PC-9 (cell line): Measurements from ENCODE around the gene ANKRD2. TPM values are rescaled to one million over a fixed set of nuclear protein-coding genes. Genes with fewer than 3 reads are reported as not detected.
A peak's percentile ranks its signal among the peaks of the same experiment; 100 is the strongest.

Experiments
- BruUV-seq: library from RNA; stranded (reverse); fragments of 400-500 nt; replicated peaks from 2 replicates; lab custom pipeline; 2021; lab: Mats Ljungman, UMichigan
- CTCF ChIA-PET: fragments of 300-600 bp; sonication (Branson Sonifier 250); formaldehyde crosslinking; loops from one replicate; lab custom pipeline; 2022; ENCODE audit warnings: antibody characterized with exemption; lab: Charles Lee
- POLR2A ChIA-PET: fragments of 300-600 bp; sonication (Branson Sonifier 250); formaldehyde crosslinking; loops from one replicate; lab custom pipeline; 2022; ENCODE audit warnings: antibody characterized with exemption; ENCODE audit not compliant: unreplicated experiment; lab: Charles Lee
- DNase-seq, 2 experiments: peaks; one replicate each; pipeline versions ENCODE4 v3.0.0 to v3.0.0-alpha.2; 2015 to 2022; ENCODE audit warnings: mixed read lengths in 1 of 2
- H2AFZ ChIP-seq: fragments of 200-600 bp; sonication (generic); 2 replicates; pipeline ENCODE4 v1.8.1; 2017; ENCODE audit warnings: antibody characterized with exemption
- H3F3A ChIP-seq: fragments of 200-600 bp; sonication (generic); 2 replicates; pipeline ENCODE4 v1.8.1; 2017; ENCODE audit warnings: antibody characterized with exemption, mild to moderate bottlenecking, low read depth; ENCODE audit not compliant: insufficient read depth
- H3K27ac ChIP-seq: fragments of 200-600 bp; sonication (generic); 2 replicates; pipeline ENCODE4 v1.6.1; 2016; ENCODE audit warnings: mixed run types
- H3K27me3 ChIP-seq: fragments of 200-600 bp; sonication (generic); 2 replicates; pipeline ENCODE4 v1.6.1; 2016; ENCODE audit warnings: low read depth, mixed run types; ENCODE audit not compliant: insufficient read depth
- H3K36me3 ChIP-seq: fragments of 200-600 bp; sonication (generic); 2 replicates; pipeline ENCODE4 v1.6.1; 2016; ENCODE audit warnings: low read depth, mixed run types
- H3K4me1 ChIP-seq: fragments of 200-600 bp; sonication (generic); replicated peaks from 2 replicates; pipeline ENCODE4 v1.6.1; 2016; ENCODE audit warnings: mixed run types; ENCODE audit not compliant: insufficient read depth
- H3K4me2 ChIP-seq: fragments of 200-600 bp; sonication (generic); 2 replicates; pipeline ENCODE4 v1.6.1; 2017; ENCODE audit warnings: mixed run types
- H3K4me3 ChIP-seq: fragments of 200-600 bp; sonication (generic); 2 replicates; pipeline ENCODE4 v1.6.1; 2016; ENCODE audit warnings: mixed run types
- H3K79me2 ChIP-seq: fragments of 200-600 bp; sonication (generic); 2 replicates; pipeline ENCODE4 v1.6.1; 2017; ENCODE audit warnings: low read depth, mixed run types
- H3K9me2 ChIP-seq: fragments of 200-600 bp; sonication (generic); 2 replicates; pipeline ENCODE4 v1.8.1; 2017; ENCODE audit warnings: mild to moderate bottlenecking; ENCODE audit not compliant: insufficient read depth
- H3K9me3 ChIP-seq: fragments of 200-600 bp; sonication (generic); 2 replicates; pipeline ENCODE4 v1.8.1; 2016; ENCODE audit warnings: low read depth; ENCODE audit not compliant: insufficient read depth
- H4K20me1 ChIP-seq: fragments of 200-600 bp; sonication (generic); 2 replicates; pipeline ENCODE4 v1.8.1; 2017; ENCODE audit not compliant: insufficient read depth
- EZH2 ChIP-seq: fragments of 200-600 bp; sonication (generic); IDR thresholded peaks from 2 replicates; pipeline ENCODE4 v1.8.0; 2017; ENCODE audit warnings: antibody characterized with exemption, low read depth
- intact Hi-C: fragments of 100-400 bp; cut with micrococcal nuclease; formaldehyde crosslinking; loops from one replicate; pipeline ENCODE4 v1.10.0; 2022; ENCODE audit not compliant: unreplicated experiment
- total RNA-seq: library from RNA; stranded (reverse); gene quantifications from 2 replicates; pipeline ENCODE4 v1.2.3, GENCODE V29; 2021
- TF ChIP-seq, protein P1 (sequence below): fragments of 200-600 bp; sonication (generic); conservative IDR thresholded peaks from 2 replicates; pipeline ENCODE4 v1.6.1; 2017; ENCODE audit warnings: mixed run types, antibody characterized with exemption, mild to moderate bottlenecking, moderate library complexity

The ANKRD2 gene
- total RNA-seq, 1 experiment from 2014 or later: 8.4 TPM

- no peak for DNase-seq
- TF ChIP-seq, protein P1, sequence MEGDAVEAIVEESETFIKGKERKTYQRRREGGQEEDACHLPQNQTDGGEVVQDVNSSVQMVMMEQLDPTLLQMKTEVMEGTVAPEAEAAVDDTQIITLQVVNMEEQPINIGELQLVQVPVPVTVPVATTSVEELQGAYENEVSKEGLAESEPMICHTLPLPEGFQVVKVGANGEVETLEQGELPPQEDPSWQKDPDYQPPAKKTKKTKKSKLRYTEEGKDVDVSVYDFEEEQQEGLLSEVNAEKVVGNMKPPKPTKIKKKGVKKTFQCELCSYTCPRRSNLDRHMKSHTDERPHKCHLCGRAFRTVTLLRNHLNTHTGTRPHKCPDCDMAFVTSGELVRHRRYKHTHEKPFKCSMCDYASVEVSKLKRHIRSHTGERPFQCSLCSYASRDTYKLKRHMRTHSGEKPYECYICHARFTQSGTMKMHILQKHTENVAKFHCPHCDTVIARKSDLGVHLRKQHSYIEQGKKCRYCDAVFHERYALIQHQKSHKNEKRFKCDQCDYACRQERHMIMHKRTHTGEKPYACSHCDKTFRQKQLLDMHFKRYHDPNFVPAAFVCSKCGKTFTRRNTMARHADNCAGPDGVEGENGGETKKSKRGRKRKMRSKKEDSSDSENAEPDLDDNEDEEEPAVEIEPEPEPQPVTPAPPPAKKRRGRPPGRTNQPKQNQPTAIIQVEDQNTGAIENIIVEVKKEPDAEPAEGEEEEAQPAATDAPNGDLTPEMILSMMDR: peak; percentile 57
- no peak for TF ChIP-seq EZH2
Observed at GRCh38 chr10:97534746-97535367, 37.7 kb upstream of the ANKRD2 start.

GRCh38 chr10:97537186-97537869 is 35.3 kb upstream of the ANKRD2 start:
- no peaks in the 10 kb centered on the region for H3K9me2 ChIP-seq
- no peaks in the 10 kb centered on the region for H3K27me3 ChIP-seq
- H3K9me3 ChIP-seq: no peaks in the 10 kb centered on the region
- DNase-seq: no peak
- intact Hi-C loops: no loop called here
- POLR2A ChIA-PET: no interaction called here
- H3K4me1 ChIP-seq: peaks cover 35% of the 10 kb centered on the region
- H3F3A ChIP-seq: peaks cover 16% of the 10 kb centered on the region
- BruUV-seq: no TSS peak
- no peak overlapping the region for H3K27ac ChIP-seq
- H3K4me3 ChIP-seq: no peak overlapping the region
- H3K36me3 ChIP-seq: no peaks in the 10 kb centered on the region
- no peak overlapping the region for H2AFZ ChIP-seq
- H3K4me2 ChIP-seq: no peak overlapping the region
- no peaks in the 10 kb centered on the region for H4K20me1 ChIP-seq
- H3K79me2 ChIP-seq: no peaks in the 10 kb centered on the region
- CTCF ChIA-PET: no interaction called here
- TF ChIP-seq EZH2: no peak
- TF ChIP-seq, protein P1: no peak

More at GRCh38 chr10:97534746-97535367, 37.7 kb upstream of the ANKRD2 start:
- intact Hi-C loops: no loop called here
- H3K4me2 ChIP-seq: no peak overlapping the region
- H3K9me2 ChIP-seq: no peaks in the 10 kb centered on the region
- no peak overlapping the region for H3K4me3 ChIP-seq
- H3K36me3 ChIP-seq: no peaks in the 10 kb centered on the region
- H3K79me2 ChIP-seq: no peaks in the 10 kb centered on the region
- ChIA-PET POLR2A (no interaction called here), CTCF (no interaction called here)
- no peaks in the 10 kb centered on the region for H3K9me3 ChIP-seq
- H3K4me1 ChIP-seq: peaks cover 16% of the 10 kb centered on the region
- H3K27me3 ChIP-seq: no peaks in the 10 kb centered on the region
- no peaks in the 10 kb centered on the region for H4K20me1 ChIP-seq
- H3K27ac ChIP-seq: no peak overlapping the region
- H2AFZ ChIP-seq: no peak overlapping the region
- no peaks in the 10 kb centered on the region for H3F3A ChIP-seq
- BruUV-seq: no TSS peak

- H3K4me2 ChIP-seq: no peak overlapping the region
- peaks cover 46% of the 10 kb centered on the region for H3K4me1 ChIP-seq
- DNase-seq: no peak
- ChIA-PET CTCF (no interaction called here), POLR2A (no interaction called here)
- H3F3A ChIP-seq: peaks cover 26% of the 10 kb centered on the region
- no peak overlapping the region for H3K27ac ChIP-seq
- H2AFZ ChIP-seq: no peak overlapping the region
- intact Hi-C loops: no loop called here
- no TSS peak for BruUV-seq
- no peaks in the 10 kb centered on the region for H3K79me2 ChIP-seq
- no peak overlapping the region for H3K4me3 ChIP-seq
- no peaks in the 10 kb centered on the region for H3K9me3 ChIP-seq
- H3K36me3 ChIP-seq: no peaks in the 10 kb centered on the region
- H3K27me3 ChIP-seq: no peaks in the 10 kb centered on the region
- H4K20me1 ChIP-seq: no peaks in the 10 kb centered on the region
- no peak for TF ChIP-seq EZH2
- TF ChIP-seq, protein P1: no peak
- no peaks in the 10 kb centered on the region for H3K9me2 ChIP-seq
Observed at GRCh38 chr10:97538411-97538810, 34.2 kb upstream of the ANKRD2 start.
